NCI-H1417 (cell line): ENCODE results near the gene L1CAM.

Source experiments
- DNase-seq, 3 experiments: peaks; one replicate each; lab custom pipeline; 2025; lab: John Stamatoyannopoulos, UW

Gene L1CAM

GRCh38 chrX:153862369-153863250 lies 23.4 kb downstream of the L1CAM start:
- DNase-seq: no peak

- no peak for DNase-seq
Measured at GRCh38 chrX:153861733-153862310, 24.2 kb downstream of the L1CAM start.

GRCh38 chrX:153861151-153861550 lies 24.8 kb downstream of the L1CAM start:
- no peak for DNase-seq

GRCh38 chrX:153857348-153857903 lies 28.5 kb downstream of the L1CAM start:
- no peak for DNase-seq

- DNase-seq: no peak
Measured at GRCh38 chrX:153854702-153855101, 31.3 kb downstream of the L1CAM start.

GRCh38 chrX:153853902-153854267 lies 32.1 kb downstream of the L1CAM start:
- no peak for DNase-seq

- DNase-seq: no peak
Measured at GRCh38 chrX:153853180-153853901, 32.6 kb downstream of the L1CAM start.

- no peak for DNase-seq
Measured at GRCh38 chrX:153851981-153852380, 34.0 kb downstream of the L1CAM start.

GRCh38 chrX:153848325-153848724 lies 37.6 kb downstream of the L1CAM start:
- DNase-seq: no peak

- peak in 1 of 3 experiments; percentile 9 for DNase-seq
Measured at GRCh38 chrX:153845842-153846241, 40.1 kb downstream of the L1CAM start.

- DNase-seq: no peak
Measured at GRCh38 chrX:153845195-153845594, 40.8 kb downstream of the L1CAM start.

- peak in 1 of 3 experiments; percentile 10 for DNase-seq
Measured at GRCh38 chrX:153844509-153845082, 41.4 kb downstream of the L1CAM start.

- no peak for DNase-seq
Measured at GRCh38 chrX:153836921-153837320, 49.1 kb downstream of the L1CAM start.

GRCh38 chrX:153832728-153833127 lies 53.2 kb downstream of the L1CAM start:
- DNase-seq: no peak

GRCh38 chrX:153831429-153832150 lies 54.4 kb downstream of the L1CAM start:
- peak in 1 of 3 experiments; percentile 39 for DNase-seq

- DNase-seq: peak; percentile 35 to 58 (median 47)
Measured at GRCh38 chrX:153830640-153831428, 55.1 kb downstream of the L1CAM start.

GRCh38 chrX:153829799-153830639 lies 56.0 kb downstream of the L1CAM start, which contains the start of gene PDZD4:
PDZD4 (minus strand) TSS chrX:153830544; CDS start chrX:153830298, 246 bp downstream.
- peak; percentile 30 to 70 (median 68) for DNase-seq

GRCh38 chrX:153829549-153829798 lies 56.5 kb downstream of the L1CAM start:
- no peak for DNase-seq

- peak in 2 of 3 experiments; percentile 13 to 46 for DNase-seq
Measured at GRCh38 chrX:153828723-153829548, 57.0 kb downstream of the L1CAM start.
